H54 (cell line): ENCODE measurements around the gene NLRP7.
"Not testable (repeated sequence)": the region's sequence is repeated elsewhere in the genome, so short reads cannot be mapped to it uniquely, and the experiment has no call there.

ENCODE experiments used
- DNase-seq: peaks from one replicate; pipeline ENCODE4 v3.0.0; 2011; ENCODE audit warnings: low spot score, mixed read lengths; ENCODE audit not compliant: insufficient read length
- FAIRE-seq: peaks from 3 replicates; lab custom pipeline; 2011; peaks lifted over from hg19 to GRCh38; lab: Jason Lieb, UNC
- POLR2A ChIP-seq: IDR thresholded peaks from 2 replicates; pipeline ENCODE4 v1.6.1; 2011; ENCODE audit warnings: low read depth, mild to moderate bottlenecking, low read length

Gene NLRP7

DNA sequence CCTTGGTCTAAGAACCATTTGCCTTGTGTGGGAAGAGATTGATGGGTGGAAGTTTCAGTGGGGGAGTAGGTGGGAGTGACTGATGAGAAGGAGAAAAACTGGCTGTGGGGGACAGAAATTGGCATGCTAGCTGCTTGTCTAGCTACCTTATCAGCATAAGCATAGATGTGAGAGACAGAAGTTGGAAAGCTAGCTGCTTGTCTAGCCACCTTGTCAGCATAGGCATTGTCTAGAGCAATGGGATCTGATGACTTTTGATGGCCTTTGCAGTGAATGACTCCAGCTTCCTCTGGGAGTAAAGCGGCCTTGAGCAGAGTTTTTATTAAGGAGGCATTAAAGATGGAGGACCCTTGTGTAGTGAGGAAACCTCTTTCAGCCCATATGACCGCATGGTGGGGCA lies 51.3 kb downstream of the NLRP7 start:
- no peak for TF ChIP-seq POLR2A
- no peak for DNase-seq
- no peak for FAIRE-seq

DNA sequence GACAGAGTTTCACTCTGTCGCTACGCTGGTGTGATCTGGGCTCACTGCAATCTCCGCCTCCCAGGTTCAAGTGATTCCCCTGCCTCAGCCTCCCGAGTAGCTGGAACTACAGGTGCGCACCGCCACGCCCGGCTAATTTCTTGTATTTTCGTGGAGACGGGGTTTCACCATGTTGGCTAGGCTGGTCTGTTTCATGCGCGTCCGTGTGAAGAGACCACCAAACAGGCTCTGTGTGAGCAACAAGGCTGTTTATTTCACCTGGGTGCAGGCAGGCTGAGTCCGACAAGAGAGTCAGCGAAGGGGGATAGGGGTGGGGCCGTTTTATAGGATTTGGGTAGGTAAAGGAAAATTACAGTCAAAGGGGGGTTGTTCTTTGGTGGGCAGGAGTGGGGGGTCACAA lies 53.2 kb downstream of the NLRP7 start:
- FAIRE-seq, DNase-seq: not testable (repeated sequence)

DNA sequence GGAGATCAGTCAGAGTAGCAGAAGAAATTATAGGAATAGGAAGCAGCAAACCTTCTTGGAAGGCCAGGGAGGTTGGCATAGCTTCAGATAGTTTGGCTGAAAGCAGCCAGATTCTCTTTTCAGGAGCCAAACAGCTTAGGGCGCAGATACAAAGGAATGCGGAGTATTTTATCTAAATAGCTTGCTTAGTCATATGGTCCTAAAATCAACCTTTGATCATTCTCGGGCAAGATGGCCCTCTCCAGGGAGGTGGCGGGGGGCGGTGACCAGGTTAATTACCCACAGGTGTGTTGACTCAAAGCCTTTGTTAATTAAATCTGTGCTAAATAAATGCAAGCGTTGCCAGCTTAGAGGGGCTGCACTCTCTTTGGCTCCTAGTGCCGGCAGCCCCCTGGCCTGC lies 53.9 kb downstream of the NLRP7 start:
- no peak for TF ChIP-seq POLR2A
- FAIRE-seq (no peak), DNase-seq (no peak)

DNA sequence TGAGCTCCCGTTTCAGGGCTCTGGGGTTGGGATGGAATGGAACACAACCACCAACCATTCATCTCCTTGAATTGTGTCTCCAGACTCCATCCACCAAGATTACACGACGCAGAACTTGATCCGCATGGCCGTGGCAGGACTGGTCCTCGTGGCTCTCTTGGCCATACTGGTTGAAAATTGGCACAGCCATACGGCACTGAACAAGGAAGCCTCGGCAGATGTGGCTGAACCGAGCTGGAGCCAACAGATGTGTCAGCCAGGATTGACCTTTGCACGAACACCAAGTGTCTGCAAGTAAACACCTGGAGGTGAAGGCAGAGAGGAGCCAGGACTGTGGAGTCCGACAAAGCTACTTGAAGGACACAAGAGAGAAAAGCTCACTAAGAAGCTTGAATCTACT lies 57.8 kb downstream of the NLRP7 start:
- TF ChIP-seq POLR2A: no peak
- DNase-seq (no peak), FAIRE-seq (no peak)

DNA sequence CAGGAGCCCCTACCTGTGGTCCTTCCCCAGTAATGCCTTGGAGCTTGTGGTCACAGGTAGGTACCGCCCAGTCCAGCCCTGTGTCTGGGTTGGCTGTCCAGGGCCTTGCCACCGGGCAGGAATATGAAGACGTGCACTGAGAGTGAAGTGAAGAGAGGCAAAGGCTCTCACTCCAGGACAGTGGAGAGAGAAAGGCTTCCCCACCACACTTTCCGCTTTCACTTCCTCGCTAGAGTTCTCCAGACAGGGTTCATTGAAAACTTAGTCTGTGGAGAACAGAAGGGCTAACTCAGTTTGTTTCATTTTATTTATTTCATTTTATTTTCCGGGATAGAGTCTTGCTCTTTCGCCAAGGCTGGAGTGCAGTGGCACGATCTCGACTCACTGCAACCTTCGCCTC lies 59.1 kb downstream of the NLRP7 start:
- DNase-seq (no peak), FAIRE-seq (no peak)
- no peak for TF ChIP-seq POLR2A

DNA sequence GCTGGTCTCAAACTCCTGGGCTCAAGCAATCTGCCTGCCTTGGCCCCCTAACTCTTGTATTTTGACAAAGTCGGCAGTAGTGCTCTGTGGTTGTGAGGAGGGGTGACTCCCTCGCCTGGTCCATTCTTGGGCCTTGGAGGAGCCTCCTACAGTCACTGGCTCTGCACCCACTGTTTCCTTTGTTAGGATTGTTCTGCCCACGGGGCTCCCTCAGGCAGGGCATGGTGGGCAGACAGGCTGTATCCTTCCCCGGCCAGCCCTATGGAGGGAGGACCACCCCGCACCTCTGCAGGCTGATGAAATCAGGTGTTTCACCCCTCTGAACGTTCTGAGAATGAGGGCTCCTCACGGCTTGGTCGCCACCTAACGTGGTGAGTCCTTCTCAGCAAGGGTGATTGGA lies 64.1 kb downstream of the NLRP7 start:
- FAIRE-seq: no peak
- no peak for DNase-seq
- TF ChIP-seq POLR2A: no peak

DNA sequence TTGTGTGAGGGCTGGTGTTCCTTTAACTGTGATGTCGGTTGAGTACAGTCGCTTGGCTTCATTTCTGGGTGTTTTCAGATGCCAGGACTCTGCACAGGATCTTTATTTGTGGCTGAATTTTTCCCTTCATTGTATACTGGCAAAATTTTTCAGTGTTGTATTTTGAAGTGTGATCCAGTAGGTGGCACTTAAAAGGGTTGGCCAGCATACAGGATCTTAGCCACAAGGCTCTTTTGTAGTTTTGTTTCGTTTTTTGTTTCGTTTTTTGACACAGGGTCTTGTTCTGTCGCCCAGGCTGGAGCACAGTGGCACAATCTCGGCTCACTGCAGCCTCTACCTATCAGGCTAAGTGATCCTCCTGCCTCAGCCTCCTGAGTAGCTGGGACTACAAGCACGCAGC lies 64.6 kb downstream of the NLRP7 start:
- DNase-seq: no peak
- TF ChIP-seq POLR2A: no peak
- no peak for FAIRE-seq

DNA sequence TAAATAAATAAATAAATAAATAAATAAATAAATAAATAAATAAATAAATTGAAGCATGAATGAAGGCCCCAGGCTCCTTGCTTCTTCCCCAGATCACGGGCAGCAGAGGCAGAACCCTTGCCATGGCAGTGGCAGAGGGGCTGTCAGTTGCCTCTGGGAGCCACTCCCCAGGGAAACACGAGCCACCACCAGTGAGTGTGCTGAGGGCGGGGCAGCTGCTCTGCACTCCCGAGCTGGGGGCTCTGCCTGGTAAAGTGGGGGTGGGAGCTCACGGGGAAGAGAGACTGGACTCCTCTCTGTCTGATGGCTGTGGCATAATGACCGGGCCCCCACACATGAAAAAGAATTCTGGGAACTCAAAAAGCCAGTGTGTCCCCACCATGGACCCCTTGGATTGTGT lies 65.4 kb downstream of the NLRP7 start:
- no peak for FAIRE-seq

DNA sequence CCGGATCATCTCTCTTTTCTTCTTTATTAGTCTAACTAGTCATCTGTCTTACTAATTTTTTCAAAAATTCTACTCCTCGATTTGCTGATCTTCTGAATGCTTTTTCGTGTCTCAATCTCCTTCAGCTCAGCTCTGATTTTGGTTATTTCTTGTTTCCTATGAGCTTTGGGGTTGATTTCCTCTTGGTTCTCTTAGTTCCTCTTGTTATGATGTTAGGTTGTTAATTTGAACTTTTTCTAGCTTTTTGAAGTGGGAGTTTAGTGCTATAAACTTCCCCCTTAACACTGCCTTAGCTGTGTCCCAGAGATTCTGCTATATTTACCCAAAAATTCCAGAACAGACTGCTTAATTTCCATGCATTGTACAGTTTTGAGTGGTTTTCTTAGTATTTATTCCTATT lies 69.9 kb downstream of the NLRP7 start:
- no peak for TF ChIP-seq POLR2A
- FAIRE-seq (no peak), DNase-seq (no peak)

More for the DNA sequence above, 65.4 kb downstream of the NLRP7 start:
- no peak for TF ChIP-seq POLR2A
- DNase-seq: no peak

DNA sequence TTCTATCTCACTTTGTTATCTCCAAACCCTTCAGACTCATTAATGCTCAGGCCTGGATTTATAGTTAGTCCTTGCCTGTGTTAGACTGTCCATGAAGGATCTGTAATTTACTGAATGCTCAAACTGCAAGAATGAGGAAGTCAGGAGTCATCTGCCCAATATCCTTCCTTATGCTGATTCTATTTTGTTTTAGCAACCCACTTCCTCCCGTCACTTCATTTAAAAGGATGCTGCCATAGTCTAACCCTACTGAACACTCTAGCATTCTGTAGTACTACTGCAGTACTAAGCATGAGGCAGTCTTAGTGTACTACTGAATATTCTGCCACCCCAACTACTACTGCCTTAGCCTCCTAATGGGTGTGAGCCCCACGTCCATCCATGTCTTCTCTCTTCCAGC lies 71.8 kb downstream of the NLRP7 start:
- no peak for TF ChIP-seq POLR2A
- no peak for FAIRE-seq
- no peak for DNase-seq

DNA sequence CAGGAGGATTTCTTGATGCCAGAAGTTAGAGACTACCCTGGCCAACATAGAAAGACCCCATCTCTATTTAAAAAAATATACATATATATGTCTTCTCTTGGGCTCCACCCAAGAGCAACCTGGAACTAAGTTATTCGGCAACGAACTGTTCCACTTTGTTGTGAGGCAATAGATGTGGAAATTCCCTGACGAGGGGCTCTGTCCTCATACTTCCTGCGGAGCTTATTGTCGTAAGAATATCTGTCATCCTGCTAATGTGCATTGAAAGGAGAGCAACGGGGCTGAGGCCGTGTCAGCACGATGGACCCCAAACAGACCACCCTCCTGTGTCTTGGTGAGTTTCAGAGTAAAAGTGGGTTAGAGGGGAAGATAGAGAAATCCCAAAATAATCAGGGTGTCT lies 73.3 kb downstream of the NLRP7 start, which contains the start of gene FCAR:
TSS of gene FCAR (plus strand) at position 246 of the 400 bp plus-strand sequence. CDS start at position 301, 55 bp downstream.
- FAIRE-seq: no peak

More for the DNA sequence above, 73.3 kb downstream of the NLRP7 start, which contains the start of gene FCAR:
- DNase-seq: no peak
- no peak for TF ChIP-seq POLR2A
